Measurements from ENCODE around the gene KPNA4.
"Not testable (repeated sequence)": the region's sequence is repeated elsewhere in the genome, so short reads cannot be mapped to it uniquely, and the experiment has no call there.

KPNA4 gene

DNA sequence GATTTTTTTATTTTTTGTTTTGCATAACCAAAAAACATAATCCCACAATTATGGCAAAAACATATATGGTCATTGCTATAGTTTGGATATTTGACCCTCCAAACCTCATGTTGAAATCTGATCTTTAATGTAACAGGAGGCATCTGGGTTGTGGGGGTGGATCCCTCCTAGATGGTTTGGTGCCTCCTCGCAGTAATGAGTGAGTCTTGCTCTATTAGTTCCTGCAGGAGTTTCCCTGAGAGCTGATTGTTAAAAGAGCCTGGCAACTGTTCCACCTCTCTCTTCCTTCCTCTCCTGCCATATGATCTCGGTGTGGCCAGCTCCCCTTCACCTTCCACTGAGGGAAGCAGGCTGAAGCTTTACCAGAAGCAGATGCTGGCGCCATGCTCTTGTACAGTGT, 82.6 kb downstream of the KPNA4 start:
- DNase-seq = no peak

DNA sequence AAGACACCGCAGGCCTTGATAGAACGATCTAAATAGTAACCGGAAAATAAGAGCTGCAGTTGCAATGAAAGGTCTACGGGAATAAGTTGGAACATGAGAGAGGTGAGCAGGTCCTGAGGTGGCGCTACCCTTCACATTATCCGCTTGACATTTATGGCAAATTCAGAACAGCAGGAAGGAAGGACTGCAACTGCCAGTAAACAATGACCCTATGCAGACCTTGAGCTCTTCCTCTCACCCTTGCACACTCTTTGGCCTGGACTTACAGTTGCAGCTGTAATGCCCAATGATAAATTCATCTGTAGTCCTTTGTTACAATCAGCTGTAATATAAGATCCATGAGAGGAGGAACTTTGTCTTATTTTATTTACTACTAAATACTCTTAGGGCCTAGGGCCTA, 83.5 kb downstream of the KPNA4 start:
- no peak for DNase-seq

DNA sequence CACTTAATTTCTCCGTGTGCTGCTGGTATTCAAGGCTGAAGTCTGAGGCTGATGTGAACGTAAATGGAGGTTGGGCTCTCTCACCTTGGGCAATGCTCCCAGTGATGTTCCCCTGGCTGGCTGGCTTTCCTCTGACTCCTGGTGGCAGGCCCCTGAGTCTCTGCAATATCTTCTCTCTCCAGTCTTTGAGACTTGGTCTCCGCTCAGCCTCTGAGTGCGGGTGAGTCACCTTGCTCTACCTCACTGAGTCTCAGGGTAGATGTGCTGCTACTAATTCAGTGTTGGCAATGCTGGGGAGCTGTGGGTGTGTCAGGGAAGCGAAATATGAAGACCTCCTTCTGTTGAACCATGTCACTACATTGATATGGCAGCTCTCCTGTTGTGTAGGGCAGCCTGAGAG, 84.4 kb downstream of the KPNA4 start:
- no peak for DNase-seq

DNA sequence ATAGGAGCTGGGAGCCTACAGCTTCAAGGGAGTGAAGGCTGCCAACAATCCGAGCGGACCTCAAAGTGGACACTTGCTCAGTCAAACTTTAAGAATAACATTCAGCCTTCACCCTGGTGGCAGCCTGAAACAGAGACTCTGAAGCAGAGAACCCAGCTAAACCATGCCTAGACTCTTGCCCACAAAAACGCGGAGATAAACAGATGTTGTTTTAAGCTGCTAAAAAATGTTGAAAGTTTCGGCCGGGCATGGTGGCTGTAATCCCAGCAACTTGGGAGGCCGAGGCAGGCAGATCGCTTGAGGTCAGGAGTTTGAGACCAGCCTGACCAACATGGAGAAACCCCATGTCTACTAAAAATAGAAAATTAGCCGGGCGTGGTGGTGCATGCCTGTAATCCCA, 86.0 kb downstream of the KPNA4 start:
- DNase-seq = no peak

DNA sequence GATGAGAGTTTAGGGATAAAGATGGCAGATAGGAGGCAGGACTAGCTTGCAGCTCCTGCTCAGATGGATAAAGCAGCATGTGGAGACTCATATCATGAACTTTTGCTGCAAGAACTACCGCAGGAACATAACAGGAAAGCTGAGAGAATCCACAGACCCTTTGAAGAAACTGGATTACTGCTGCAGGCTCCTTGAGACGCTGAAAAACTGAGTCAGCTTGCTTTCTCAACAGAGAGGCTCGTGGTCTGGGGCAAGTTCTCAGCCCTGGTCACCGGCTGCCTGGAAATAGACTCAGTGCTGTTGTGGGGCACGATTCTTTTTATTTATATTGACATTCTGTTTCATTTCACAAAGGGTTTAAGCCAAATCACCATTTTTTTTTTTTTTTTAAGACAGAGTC, 87.0 kb downstream of the KPNA4 start:
- no peak for DNase-seq

DNA sequence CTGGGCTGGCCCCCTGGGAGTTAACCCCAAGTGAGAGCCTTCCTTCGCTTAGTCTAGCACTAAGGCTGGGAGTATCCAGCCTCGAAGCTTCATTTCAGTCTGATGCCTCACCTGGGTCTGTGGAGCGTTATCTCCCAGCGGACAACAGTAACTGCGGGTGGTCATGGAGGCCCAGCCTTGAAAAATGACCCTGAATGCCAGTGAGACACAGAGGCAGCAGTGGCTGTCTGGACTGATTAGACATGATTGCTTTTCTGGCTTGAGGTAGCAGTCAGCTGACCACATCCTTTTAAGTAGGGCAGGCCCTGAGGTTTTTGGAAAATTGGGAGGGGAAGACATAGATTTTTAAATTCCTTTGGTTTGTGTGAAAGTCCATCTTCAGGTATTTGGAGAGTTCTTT, 87.6 kb downstream of the KPNA4 start:
- no peak for DNase-seq

DNA sequence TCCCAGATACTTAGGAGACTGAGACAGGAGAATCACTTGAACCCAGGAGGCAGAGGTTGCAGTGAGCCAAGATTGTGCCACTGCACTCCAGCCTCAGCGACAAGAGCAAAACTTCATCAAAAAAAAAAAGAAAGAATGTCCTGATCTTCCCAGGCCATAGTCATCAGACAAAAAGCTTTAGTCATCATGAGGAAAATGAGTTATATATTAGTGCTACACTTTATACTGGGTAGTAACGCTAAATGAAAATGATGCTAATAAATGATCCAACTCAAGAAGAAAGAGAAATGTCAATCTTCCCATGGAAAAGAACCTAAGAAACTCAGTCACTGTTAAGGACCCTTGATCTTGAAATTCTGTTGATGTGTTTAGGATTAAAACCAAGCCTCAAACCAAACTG, 89.5 kb downstream of the KPNA4 start:
- DNase-seq = no peak

DNA sequence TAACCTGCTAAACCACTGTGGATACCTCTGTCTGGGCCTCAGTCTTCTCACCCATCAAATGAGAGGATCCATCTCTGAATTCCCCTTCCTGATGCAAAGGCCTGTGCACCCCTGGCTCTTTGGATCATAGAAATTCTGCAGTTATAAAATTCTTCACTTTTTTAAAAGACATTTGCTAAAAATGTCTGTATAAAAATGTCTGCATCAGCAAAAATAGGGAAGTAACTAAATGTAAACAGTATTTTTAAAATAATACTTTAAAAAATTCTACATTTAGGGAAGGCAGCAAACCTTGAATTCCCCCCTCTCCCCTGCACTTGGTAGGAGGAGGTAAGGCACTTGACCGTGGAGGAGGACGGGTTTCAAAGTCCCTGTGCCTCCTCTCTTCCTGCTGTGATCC, 90.2 kb downstream of the KPNA4 start:
- no peak for DNase-seq

DNA sequence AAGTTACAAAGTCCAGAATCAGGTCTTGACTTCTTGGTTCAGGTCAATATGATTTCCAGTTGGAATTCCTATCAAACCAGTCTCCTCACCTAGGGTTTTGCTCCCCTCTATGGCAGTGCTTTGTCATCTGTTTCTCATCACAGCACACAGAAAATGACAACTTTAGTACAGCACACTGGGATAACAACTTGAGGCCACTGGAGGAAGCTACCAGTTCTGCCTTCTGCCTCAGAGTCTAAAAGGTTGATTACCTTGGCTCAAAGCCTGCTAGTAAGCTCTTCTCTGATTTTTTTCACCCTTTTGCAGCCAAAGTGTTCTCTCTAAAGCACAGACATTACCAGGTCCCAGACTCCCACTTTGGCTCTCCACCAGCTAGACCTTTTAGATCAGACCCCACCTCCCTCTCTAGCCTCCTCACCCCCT, 90.9 kb downstream of the KPNA4 start:
- DNase-seq = no peak

DNA sequence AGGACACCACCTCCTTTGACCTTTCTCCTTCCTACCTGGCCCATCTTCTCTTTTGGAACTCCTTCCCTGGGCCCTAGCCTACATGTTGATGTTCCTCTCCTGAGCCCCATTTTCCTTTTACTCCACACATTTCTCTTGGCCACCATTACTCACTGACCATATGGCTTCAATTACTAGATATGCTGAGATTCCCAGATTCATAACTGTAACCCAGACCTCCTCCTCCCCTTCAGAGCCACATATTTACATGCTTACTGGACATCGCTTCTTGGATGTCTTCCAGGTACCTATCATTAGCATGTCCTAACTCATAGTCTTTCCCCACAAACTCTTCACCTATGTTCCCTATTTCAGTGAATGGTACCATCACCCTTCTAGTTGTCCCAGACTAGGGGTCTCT, 91.4 kb downstream of the KPNA4 start:
- no peak for DNase-seq

DNA sequence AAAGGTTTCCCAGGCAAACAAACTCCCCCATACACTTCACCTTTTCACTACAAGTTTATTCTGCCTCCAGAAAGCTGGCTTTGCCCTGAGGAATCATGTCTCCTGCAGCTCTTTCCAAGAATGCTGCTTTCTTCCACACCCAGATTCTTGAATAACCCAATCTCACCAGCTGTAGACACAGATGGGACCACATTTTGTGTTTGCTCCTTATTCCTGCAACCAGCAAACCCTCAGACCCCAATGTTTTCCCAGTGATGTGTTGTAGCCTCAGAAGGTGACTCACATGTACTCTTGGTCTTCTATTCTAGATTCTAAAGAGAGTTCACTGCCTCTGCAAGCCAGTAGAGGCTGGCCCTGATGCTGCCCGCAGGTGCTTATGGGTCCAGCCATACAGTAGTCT, 92.2 kb downstream of the KPNA4 start:
- DNase-seq = no peak

DNA sequence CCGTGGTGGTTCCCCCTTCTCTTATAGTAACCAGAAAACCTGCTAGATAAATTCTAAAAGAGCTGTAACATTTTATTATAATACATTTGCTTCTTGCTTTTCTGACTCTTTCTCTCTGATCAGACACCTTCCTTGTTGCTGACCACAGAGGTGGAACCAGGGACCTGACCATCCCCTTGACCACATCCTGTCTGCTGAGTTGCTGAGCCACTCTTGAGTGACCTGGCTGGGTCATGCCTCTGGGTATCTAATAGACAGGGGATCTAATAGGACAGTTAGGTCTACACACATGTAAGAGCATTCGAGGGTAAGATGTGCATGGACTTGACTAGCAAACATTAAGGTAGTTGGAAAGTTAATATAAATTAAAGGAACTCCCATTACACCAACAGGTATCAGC, 93.0 kb downstream of the KPNA4 start:
- no peak for DNase-seq

DNA sequence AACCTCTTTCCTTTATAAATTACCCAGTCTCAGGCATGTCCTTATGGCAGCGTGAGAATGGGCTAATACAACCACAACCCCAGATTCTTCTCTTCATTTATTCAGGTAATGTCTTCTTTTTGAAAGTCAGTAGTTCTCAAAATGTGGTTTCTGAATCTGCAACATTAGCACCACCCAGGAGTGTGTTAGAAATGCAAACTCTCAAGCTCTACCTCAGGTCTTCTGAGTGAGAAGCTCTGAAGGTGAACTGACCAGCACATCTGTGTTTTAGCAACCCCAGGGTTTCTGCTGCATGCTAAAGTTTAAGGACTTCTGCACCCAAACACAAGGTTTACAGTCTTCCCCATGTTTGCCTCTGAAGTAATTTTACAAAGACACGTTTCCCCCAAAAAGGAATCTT, 93.5 kb downstream of the KPNA4 start:
- no peak for DNase-seq

DNA sequence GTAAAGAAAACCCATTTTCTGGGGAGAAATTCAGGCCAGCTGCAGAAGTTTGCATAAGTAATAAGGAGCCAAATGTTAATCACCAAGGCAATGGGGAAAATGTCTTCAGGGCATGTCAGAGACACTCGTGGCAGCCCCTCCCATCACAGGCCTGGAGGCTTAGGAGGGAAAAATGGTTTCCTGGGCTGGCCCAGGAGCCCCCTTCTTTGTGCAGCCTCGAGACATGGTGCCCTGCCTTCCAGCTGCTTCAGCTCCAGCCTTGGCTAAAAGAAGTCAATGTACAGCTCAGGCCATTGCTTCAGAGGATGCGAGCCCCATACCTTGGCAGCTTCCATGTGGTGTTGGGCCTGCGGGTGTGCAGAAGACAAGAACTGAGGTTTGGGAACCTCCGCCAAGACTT, 95.2 kb downstream of the KPNA4 start:
- no peak for DNase-seq

DNA sequence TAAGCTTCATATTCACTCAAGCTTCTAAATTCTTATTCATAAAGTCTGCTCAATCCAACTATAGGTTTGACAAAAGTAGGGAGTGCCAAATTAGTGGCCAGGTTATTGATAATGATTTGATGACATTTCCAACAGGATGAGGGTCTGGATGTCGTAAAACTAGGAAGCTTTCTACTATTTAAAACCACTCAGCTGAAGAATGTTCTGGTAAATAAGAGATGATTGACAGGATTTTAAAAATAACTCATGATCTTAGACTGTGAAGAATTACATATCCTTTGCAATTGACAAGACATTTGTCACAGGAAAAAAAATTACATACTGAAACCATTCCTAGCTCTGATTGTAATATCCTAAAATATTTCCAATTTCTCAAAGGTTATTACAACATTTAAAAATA, 100.4 kb downstream of the KPNA4 start:
- DNase-seq = no peak

DNA sequence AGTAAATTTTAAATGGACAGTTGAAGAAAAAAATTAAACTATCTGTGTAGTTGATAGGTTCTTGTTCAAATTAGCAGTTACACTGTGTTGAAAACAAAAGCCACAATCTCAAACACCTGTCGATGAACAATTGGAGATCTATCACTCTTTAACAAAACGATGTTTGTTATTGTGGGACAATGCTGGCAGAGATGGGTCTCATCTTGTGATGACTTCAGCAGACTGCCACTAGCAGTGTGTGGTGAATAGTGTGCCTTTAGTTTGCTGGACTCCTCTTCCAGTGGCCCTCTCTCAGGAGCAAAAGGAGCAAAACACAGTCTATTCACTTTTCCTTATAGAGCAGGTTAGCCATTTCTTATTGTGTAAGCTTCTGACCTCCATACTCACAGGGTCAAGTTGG, 101.0 kb downstream of the KPNA4 start:
- DNase-seq = peak; percentile 86

DNA sequence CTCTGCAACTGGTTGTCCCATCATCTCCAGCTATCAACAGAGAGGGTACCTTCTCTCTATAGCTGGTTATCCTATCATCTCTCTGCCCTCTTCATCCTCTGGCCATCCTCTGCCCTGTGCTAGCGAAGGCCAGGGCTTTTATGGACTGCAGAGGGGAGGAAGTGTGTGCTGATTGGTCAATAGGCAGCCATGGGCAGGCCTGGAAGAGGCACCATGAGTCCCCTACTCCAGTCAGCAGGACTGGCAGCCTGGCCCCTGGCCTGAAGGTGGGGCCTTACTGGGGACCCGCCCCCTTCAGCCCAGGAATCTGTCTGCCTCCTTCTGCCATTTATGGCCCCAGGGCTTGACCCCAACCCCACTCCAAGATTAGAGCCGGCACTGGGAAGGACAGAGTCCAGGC, 105.3 kb downstream of the KPNA4 start:
- no peak for DNase-seq

DNA sequence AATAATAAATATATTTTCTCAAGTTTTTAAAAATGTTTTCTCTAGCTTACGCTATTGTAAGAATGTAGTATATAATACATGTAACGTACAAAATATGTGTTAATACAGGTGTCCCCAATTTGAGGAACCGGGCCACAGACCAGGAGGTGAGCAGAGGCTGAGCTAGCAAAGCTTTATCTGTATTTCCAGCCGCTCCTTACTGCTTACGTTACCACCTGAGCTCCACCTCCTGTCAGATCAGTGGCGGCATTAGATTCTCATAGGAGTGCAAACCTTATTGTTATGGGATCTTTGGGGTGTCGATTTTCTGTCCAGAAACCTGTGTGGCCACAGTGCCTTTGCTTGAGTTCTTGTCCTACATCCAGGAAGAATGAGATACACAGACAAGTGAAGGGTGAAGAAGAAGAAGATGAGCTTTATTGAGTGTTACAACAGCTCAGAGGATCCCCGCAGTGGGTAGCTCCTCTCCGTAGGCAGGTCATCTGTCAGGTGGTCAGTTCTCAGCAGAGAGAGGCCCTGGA, 105.9 kb downstream of the KPNA4 start:
- no peak for DNase-seq

DNA sequence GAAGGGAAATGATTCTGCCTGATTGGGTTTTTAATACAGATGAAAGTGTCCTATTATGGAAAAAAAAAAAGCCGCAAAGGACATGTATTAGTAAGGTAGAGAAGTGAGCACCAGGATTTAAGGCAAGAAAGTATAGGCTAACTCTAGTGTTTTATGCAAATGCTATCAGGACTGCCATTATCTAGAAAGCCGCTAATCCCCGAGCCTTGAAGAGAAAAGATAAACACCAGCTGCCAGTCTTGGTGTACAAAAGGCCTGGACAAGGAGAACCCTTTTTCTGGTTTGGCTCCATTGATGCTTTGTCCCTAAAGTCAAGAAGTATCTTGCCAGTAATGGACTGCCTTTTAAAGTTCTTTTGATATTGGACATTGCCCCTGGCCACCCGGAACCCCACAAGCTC, 107.2 kb downstream of the KPNA4 start:
- no peak for DNase-seq

DNA sequence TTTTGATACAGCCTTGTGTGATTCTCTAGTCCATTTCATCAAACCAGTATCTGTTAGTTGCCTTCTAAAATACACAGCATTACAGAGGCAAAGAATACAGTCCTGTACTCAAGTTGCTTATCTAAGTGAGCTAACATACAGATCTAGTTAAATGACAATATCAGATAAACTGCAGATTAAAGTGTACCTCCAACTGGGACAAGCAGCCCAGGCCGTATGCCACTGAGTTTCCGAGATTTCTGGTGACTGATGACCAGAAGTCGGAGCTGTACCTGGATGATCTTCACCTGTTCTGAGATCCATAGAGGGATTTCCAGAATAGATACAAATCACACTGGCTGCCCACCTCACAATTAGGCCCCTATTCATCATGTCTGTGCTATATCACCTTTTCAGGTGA, 109.5 kb downstream of the KPNA4 start:
- DNase-seq = no peak

DNA sequence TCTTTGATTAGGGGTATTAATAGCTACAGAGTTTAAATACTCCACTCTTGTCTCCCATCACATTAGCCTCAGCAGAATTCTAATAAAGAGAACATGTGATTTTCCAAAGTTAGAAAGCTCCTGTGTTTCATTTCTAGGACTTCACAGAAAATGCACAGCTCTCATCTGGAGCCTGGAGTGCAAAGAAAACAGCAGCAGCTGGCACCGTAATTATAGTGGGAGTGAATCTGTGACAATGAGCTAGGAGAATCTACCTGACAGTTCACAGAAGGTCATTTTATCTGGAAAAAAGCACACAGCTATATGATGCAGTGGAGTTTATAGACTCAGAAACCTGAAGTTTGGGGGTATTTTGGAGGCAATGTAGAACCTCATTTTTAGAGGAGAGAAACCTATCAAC, 110.4 kb downstream of the KPNA4 start:
- no peak for DNase-seq

DNA sequence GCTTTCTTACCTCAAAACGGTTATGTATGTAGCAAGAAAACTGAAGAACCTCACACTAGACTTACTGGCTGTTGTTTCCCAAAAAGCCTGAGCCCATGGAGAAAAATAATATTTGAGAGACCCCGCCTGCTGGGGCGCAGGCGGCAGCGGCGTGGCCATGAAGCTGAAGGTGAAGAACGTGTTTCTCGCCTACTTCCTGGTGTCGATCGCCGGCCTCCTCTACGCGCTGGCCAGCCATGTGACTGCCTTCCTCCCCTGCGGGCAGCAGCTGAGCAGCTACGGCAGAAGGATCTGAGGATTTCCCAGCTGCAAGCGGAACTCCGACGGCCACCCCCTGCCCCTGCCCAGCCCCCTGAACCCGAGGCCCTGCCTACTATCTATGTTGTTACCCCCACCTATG, 113.1 kb downstream of the KPNA4 start:
- not testable (repeated sequence) for DNase-seq

DNA sequence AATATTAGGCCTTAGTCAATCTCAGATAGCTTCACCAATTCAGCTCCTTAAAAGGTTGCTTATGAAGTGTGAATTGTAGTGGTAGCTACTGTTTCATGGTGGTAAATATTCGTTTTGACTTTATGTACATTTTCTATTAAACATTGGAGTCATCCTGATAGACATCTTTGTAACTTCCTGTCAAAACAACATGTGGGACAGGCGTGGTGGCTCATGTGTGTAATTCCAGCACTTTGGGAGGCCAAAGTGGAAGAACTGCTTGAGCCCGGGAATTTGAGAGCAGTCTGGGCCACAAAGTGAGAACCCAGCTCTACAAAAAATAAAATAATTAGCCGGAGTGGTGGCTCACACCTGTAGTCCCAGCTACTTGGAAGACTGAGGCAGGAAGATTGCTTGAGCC, 113.8 kb downstream of the KPNA4 start:
- DNase-seq = no peak

DNA sequence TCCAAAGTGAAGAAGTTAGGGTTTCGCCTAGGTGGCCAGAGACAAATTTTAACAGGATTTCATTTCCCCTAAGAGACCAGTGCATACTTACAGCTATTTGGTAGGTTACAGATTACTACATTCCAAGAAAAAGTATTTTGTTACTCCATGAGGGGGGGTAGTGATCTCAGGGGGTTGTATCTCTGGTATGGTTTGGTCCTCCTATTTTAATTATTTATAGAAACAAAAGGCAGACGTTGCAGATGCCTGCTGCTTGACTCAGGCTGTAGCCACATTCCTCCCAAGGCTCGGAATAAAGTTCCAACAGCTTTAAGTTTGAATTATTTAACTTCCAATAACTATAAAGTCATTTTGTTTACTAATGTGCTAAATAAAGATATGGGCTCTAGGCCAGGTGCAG, 114.5 kb downstream of the KPNA4 start:
- no peak for DNase-seq

DNA sequence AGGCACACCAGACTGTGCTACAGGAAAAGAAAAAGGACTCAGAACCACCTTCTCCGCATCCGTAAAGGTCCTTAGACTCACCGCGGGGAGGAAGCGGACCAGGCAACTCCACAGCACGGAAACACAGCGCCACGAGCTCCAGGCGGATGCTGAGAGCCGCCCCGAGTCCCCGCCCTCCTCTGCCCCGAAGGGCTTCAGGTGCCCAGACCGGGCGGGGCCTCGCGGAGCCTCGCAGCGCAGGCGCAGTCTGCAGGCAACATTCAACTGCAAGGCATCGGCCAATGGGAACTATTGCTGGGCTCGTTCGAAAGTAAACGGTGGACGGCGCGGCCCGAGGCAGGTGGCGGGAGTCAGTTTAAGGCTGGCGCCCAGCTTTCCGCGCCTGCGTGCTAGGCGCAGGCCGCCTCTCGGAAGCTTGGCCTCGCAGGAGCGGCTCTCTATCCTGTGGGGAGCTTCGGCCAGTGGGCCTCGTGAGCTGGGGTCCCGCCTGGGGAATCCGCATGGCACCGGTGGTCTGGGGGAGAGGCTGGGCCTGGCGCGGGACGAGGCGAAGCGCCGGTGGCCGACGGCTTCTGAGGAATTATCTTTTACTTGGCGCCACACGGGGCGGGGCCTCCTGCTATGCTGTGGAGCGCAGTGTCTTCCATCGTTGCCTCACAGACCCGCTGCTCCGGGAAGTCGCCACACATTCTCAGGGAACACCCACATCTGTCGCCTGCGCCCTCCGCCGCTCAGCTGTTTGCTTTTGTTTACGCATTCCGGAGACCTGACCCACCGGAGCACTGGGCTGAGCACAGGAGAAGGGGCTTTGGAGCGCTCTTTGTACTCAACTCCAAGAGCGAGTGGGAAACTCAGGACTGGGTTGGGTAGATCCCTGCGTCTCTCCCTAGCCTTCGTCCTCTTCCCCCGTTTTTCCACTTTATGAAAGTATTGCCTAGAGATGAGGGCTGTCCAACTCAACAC, 115.5 kb downstream of the KPNA4 start, which contains the start of gene TRIM59:
Gene TRIM59, minus strand, starts transcription at position 151 of the 963 bp plus-strand sequence. CDS start 10,603 bp downstream, outside the sequence.
- peak; percentile 81 for DNase-seq

Data from midbrain (tissue), 1 donor.